Upper lobe of right lung (tissue), 1 donor: Measurements from ENCODE around the gene HOXB9. TPM values are rescaled to one million over a fixed set of nuclear protein-coding genes. Genes with fewer than 3 reads are reported as not detected.

Experiments used
- ATAC-seq: fragments of 200-7000 bp; cut with Tn5 transposase; one replicate; pipeline ENCODE4 v1.9.1; 2020; ENCODE audit warnings: mild to moderate bottlenecking, moderate library complexity
- DNase-seq: peaks from one replicate; pipeline ENCODE4 v3.0.0-alpha.2; 2020
- H3K27ac ChIP-seq: fragments of 200-600 bp; one replicate; pipeline ENCODE4 v1.8.0; 2022
- H3K27me3 ChIP-seq: fragments of 200-600 bp; one replicate; pipeline ENCODE4 v1.8.0; 2022; ENCODE audit warnings: mild to moderate bottlenecking
- H3K36me3 ChIP-seq: fragments of 200-600 bp; one replicate; pipeline ENCODE4 v1.8.0; 2022
- H3K4me1 ChIP-seq: fragments of 200-600 bp; one replicate; pipeline ENCODE4 v1.8.0; 2022
- H3K4me3 ChIP-seq: fragments of 200-600 bp; one replicate; pipeline ENCODE4 v1.8.0; 2022; ENCODE audit warnings: mild to moderate bottlenecking
- H3K9me3 ChIP-seq: fragments of 200-600 bp; one replicate; pipeline ENCODE4 v1.8.0; 2022
- CTCF ChIP-seq: fragments of 200-600 bp; IDR thresholded peaks from one replicate; pipeline ENCODE4 v1.8.0; 2022; ENCODE audit warnings: antibody characterized with exemption
- intact Hi-C: fragments of 100-400 bp; cut with DNase I; formaldehyde crosslinking; loops from one replicate; pipeline ENCODE4 v1.11.0; 2022
- total RNA-seq: library from RNA; stranded (reverse); fragmentation: NEBNext Ultra II Directional; extraction: Animal tissue kit (Norgen Biotek cat#: 25700); gene quantifications from one replicate; pipeline ENCODE4 v1.2.1, GENCODE V29; 2021
- donor health status: DM: no; HTN: yes; CAD: no; lungs with severe emphysema.

HOXB9 gene
- total RNA-seq, 1 donor from 2014 or later: not detected

GRCh38 chr17:48641541-48642058 lies 15.4 kb upstream of the HOXB9 start:
- Histone ChIP-seq H3K27ac (no peak overlapping the region), H3K4me1 (no peaks in the 10 kb centered on the region), H3K4me3 (no peak overlapping the region), H3K27me3 (peaks cover 100% of the 10 kb centered on the region), H3K9me3 (no peaks in the 10 kb centered on the region), H3K36me3 (no peaks in the 10 kb centered on the region)
- DNase-seq: no peak
- no peak for TF ChIP-seq CTCF
- ATAC-seq: no peak
- intact Hi-C loops: no loop called here

DNA sequence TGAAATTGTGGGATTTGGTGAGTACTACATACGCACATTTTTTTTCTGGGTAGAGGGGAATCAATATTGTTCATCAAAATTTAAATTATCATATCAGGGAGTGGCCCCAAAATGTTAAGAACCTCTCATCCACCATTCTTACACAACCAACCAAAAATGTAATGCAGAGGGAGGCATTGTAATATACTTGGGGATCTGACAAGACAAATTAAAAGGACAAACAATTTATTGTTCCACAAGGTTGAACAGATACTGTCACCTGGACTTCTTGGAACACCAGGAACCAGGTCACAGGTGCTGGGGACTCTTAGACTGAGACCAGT lies 14.7 kb upstream of the HOXB9 start:
- peaks cover 100% of the 10 kb centered on the region for H3K27me3 ChIP-seq
- no peak overlapping the region for H3K27ac ChIP-seq
- intact Hi-C loops: no loop called here

GRCh38 chr17:48639982-48640857 lies 14.1 kb upstream of the HOXB9 start:
- H3K27ac ChIP-seq: no peak overlapping the region
- H3K36me3 ChIP-seq: no peaks in the 10 kb centered on the region
- no peak overlapping the region for H3K4me3 ChIP-seq
- H3K27me3 ChIP-seq: peaks cover 100% of the 10 kb centered on the region
- DNase-seq (no peak), ATAC-seq (no peak)
- intact Hi-C loops: no loop called here
- no peaks in the 10 kb centered on the region for H3K9me3 ChIP-seq
- no peaks in the 10 kb centered on the region for H3K4me1 ChIP-seq
- no peak for TF ChIP-seq CTCF

More for the DNA sequence above, 14.7 kb upstream of the HOXB9 start:
- DNase-seq (no peak), ATAC-seq (no peak)
- no peak for TF ChIP-seq CTCF
- H3K4me1 ChIP-seq: no peaks in the 10 kb centered on the region
- no peaks in the 10 kb centered on the region for H3K9me3 ChIP-seq
- no peaks in the 10 kb centered on the region for H3K36me3 ChIP-seq
- no peak overlapping the region for H3K4me3 ChIP-seq

GRCh38 chr17:48639136-48639535 lies 13.0 kb upstream of the HOXB9 start:
- intact Hi-C loops: no loop called here
- ATAC-seq (no peak), DNase-seq (no peak)
- no peak overlapping the region for H3K27ac ChIP-seq
- H3K36me3 ChIP-seq: no peaks in the 10 kb centered on the region
- no peaks in the 10 kb centered on the region for H3K9me3 ChIP-seq
- H3K4me3 ChIP-seq: no peak overlapping the region
- peaks cover 100% of the 10 kb centered on the region for H3K27me3 ChIP-seq
- TF ChIP-seq CTCF: no peak
- H3K4me1 ChIP-seq: no peaks in the 10 kb centered on the region

- no peaks in the 10 kb centered on the region for H3K4me1 ChIP-seq
- no peaks in the 10 kb centered on the region for H3K36me3 ChIP-seq
- DNase-seq: peak; percentile 43
- peaks cover 100% of the 10 kb centered on the region for H3K27me3 ChIP-seq
- no peaks in the 10 kb centered on the region for H3K9me3 ChIP-seq
- intact Hi-C loops: no loop called here
- no peak for TF ChIP-seq CTCF
- H3K4me3 ChIP-seq: no peak overlapping the region
- no peak overlapping the region for H3K27ac ChIP-seq
- no peak for ATAC-seq
Measured at GRCh38 chr17:48637323-48638260, 11.4 kb upstream of the HOXB9 start.
